A549 (cell line): ENCODE results near the gene TFR2. TPM values are rescaled to one million over a fixed set of nuclear protein-coding genes. Genes with fewer than 3 reads are reported as not detected.

Source experiments
- ATAC-seq, 2 experiments: fragments of 200-7000 bp in 1 of 2; fragments of >200 bp in 1 of 2; cut with Nextera tagmentation in 1 of 2; cut with Tn5 transposase in 1 of 2; 3 replicates each; pipeline versions ENCODE4 v1.8.0 to v1.9.1; 2018 to 2020; ENCODE audit warnings: mild to moderate bottlenecking in 1 of 2, moderate library complexity in 1 of 2
- CTCF ChIA-PET: fragments of 300-600 bp; sonication (Branson Sonifier 250); formaldehyde crosslinking; extraction: SDS; loops from one replicate; lab custom pipeline; 2021; ENCODE audit warnings: antibody characterized with exemption, inconsistent platforms; lab: Yijun Ruan, JAX
- POLR2A ChIA-PET: fragments of 350-600 bp; formaldehyde crosslinking; extraction: SDS; loops from one replicate; lab custom pipeline; 2021; ENCODE audit warnings: antibody characterized with exemption, inconsistent platforms; lab: Yijun Ruan, JAX
- DNase-seq, 2 experiments: peaks; one replicate each; pipeline versions ENCODE4 v3.0.0 to v3.0.0-alpha.2; 2011 to 2016; ENCODE audit warnings: low read depth in 1 of 2, low spot score in 1 of 2
- FAIRE-seq: peaks from 2 replicates; lab custom pipeline; 2011; peaks lifted over from hg19 to GRCh38; lab: Jason Lieb, UNC
- H3K27ac ChIP-seq, 2 experiments: fragments of >200 bp; sonication (Bioruptor Twin); formaldehyde crosslinking; 3 replicates each; pipeline ENCODE4 v1.5.1; 2016 to 2017
- H3K4me1 ChIP-seq: fragments of >200 bp; sonication (Bioruptor Twin); formaldehyde crosslinking; 3 replicates; pipeline ENCODE4 v1.6.1; 2016
- H3K4me2 ChIP-seq: fragments of >200 bp; sonication (Bioruptor Twin); formaldehyde crosslinking; 3 replicates; pipeline ENCODE4 v1.6.1; 2016
- H3K4me3 ChIP-seq: fragments of >200 bp; sonication (Bioruptor Twin); formaldehyde crosslinking; 3 replicates; pipeline ENCODE4 v1.5.1; 2016
- H3K9me3 ChIP-seq: fragments of >200 bp; sonication (Bioruptor Twin); formaldehyde crosslinking; 3 replicates; pipeline ENCODE4 v1.6.1; 2016
- CBX2 ChIP-seq: fragments of 200-600 bp; sonication (generic); IDR thresholded peaks from 2 replicates; pipeline ENCODE4 v1.6.1; 2016; ENCODE audit warnings: low read depth, mild to moderate bottlenecking, borderline replicate concordance
- CBX8 ChIP-seq: fragments of 200-600 bp; sonication (generic); IDR thresholded peaks from 2 replicates; pipeline ENCODE4 v1.6.1; 2016
- CEBPB ChIP-seq, 2 experiments: fragments of >200 bp in 1 of 2; sonication (Bioruptor Twin) in 1 of 2; formaldehyde crosslinking in 1 of 2; IDR thresholded peaks; 2 replicates each; pipeline ENCODE4 v1.6.1; 2012 to 2016
- CHD4 ChIP-seq: fragments of 200-600 bp; sonication (generic); IDR thresholded peaks from 2 replicates; pipeline ENCODE4 v1.6.1; 2016; ENCODE audit warnings: antibody characterized with exemption, mild to moderate bottlenecking, borderline replicate concordance
- FOSB ChIP-seq: fragments of 250-450 bp; sonication (Bioruptor Pico); IDR thresholded peaks from 2 replicates; pipeline ENCODE4 v1.5.0; 2020; ENCODE audit warnings: mild to moderate bottlenecking, moderate library complexity
- GATA3 ChIP-seq: IDR thresholded peaks from 2 replicates; pipeline ENCODE4 v1.6.1; 2012; ENCODE audit warnings: borderline replicate concordance
- HDAC2 ChIP-seq: fragments of 200-600 bp; sonication (generic); IDR thresholded peaks from 2 replicates; pipeline ENCODE4 v1.6.1; 2016
- HEYL ChIP-seq: fragments of 250-450 bp; sonication (Bioruptor Pico); IDR thresholded peaks from 2 replicates; pipeline ENCODE4 v1.8.0; 2021; ENCODE audit warnings: mild to moderate bottlenecking, moderate library complexity
- HOXB5 ChIP-seq: fragments of 250-450 bp; sonication (Bioruptor Pico); IDR thresholded peaks from 2 replicates; pipeline ENCODE4 v1.5.0; 2020; ENCODE audit warnings: mild to moderate bottlenecking, moderate library complexity
- JUN ChIP-seq, 2 experiments: fragments of >200 bp; sonication (Bioruptor Twin); formaldehyde crosslinking; IDR thresholded peaks; 2 replicates in 1 of 2; 3 replicates in 1 of 2; pipeline ENCODE4 v1.6.1; 2016 to 2017
- KDM5A ChIP-seq: fragments of 200-600 bp; sonication (generic); IDR thresholded peaks from 2 replicates; pipeline ENCODE4 v1.6.1; 2016; ENCODE audit warnings: antibody characterized with exemption, mild to moderate bottlenecking
- NPAS2 ChIP-seq: fragments of 250-450 bp; sonication (Bioruptor Pico); IDR thresholded peaks from 2 replicates; pipeline ENCODE4 v1.8.0; 2022; ENCODE audit warnings: mild to moderate bottlenecking, moderate library complexity, borderline replicate concordance
- PHF8 ChIP-seq: fragments of 200-600 bp; sonication (generic); IDR thresholded peaks from 2 replicates; pipeline ENCODE4 v1.6.1; 2016; ENCODE audit warnings: low read depth, mild to moderate bottlenecking, antibody characterized with exemption, moderate library complexity, borderline replicate concordance
- POLR2A ChIP-seq: IDR thresholded peaks from 2 replicates; pipeline ENCODE4 v1.6.1; 2012; ENCODE audit warnings: mild to moderate bottlenecking, low read length
- RAD21 ChIP-seq, 2 experiments: fragments of >200 bp in 1 of 2; sonication (Bioruptor Twin) in 1 of 2; formaldehyde crosslinking in 1 of 2; IDR thresholded peaks in 1 of 2; conservative IDR thresholded peaks in 1 of 2; 2 replicates in 1 of 2; 3 replicates in 1 of 2; pipeline ENCODE4 v1.6.1; 2012 to 2018; ENCODE audit warnings: inconsistent platforms in 1 of 2
- RARB ChIP-seq: fragments of 250-450 bp; sonication (Bioruptor Pico); IDR thresholded peaks from 2 replicates; pipeline ENCODE4 v1.8.0; 2021; ENCODE audit warnings: mild to moderate bottlenecking, moderate library complexity
- RFX5 ChIP-seq: fragments of 450-650 bp; IDR thresholded peaks from 2 replicates; pipeline ENCODE4 v1.7.1; 2014; ENCODE audit warnings: antibody characterized with exemption, mild to moderate bottlenecking, moderate library complexity
- RNF2 ChIP-seq: fragments of 200-600 bp; sonication (generic); IDR thresholded peaks from 2 replicates; pipeline ENCODE4 v1.6.1; 2016; ENCODE audit warnings: low read depth, mild to moderate bottlenecking, antibody characterized with exemption, moderate library complexity, borderline replicate concordance
- TFCP2L1 ChIP-seq: fragments of 250-450 bp; sonication (Bioruptor Pico); IDR thresholded peaks from 2 replicates; pipeline ENCODE4 v1.5.0; 2021; ENCODE audit warnings: mild to moderate bottlenecking
- TP53 ChIP-seq: fragments of 250-450 bp; sonication (Bioruptor Pico); IDR thresholded peaks from 2 replicates; pipeline ENCODE4 v1.5.0; 2021; ENCODE audit warnings: mild to moderate bottlenecking, moderate library complexity
- ZSCAN20 ChIP-seq: fragments of 250-450 bp; sonication (Bioruptor Pico); IDR thresholded peaks from 2 replicates; pipeline ENCODE4 v1.8.0; 2022; ENCODE audit warnings: mild to moderate bottlenecking, moderate library complexity
- WGBS: methylation state at CpG from one replicate; pipeline ENCODE4 v1.1.6; 2017; ENCODE audit errors: missing lambda C conversion rate; 5-methylcytosine and 5-hydroxymethylcytosine counted together
- polyA plus RNA-seq, 4 experiments: library from polyadenylated mRNA; depleted of rRNA in 3 of 4; stranded (reverse); fragments of >200 nt; fragmentation: RNase III in 1 of 4; extraction: RNeasy Plus Mini Kit Qiagen cat#74134 plus additional on column Dnase treatment in 1 of 4; gene quantifications; 2 replicates in 3 of 4; 3 replicates in 1 of 4; pipeline ENCODE4 v1.2.3, GENCODE V29; 2011 to 2017
- TF ChIP-seq, protein P1 (sequence below): fragments of 250-450 bp; sonication (Bioruptor Pico); IDR thresholded peaks from 2 replicates; pipeline ENCODE4 v1.5.0; 2020; ENCODE audit warnings: low read depth, mild to moderate bottlenecking, moderate library complexity
- TF ChIP-seq, protein P2 (sequence below): fragments of 150-350 bp; IDR thresholded peaks from 2 replicates; pipeline ENCODE4 v1.6.1; 2014; ENCODE audit warnings: low read depth, mild to moderate bottlenecking, low read length
- TF ChIP-seq, protein P3 (sequence below): fragments of >200 bp; sonication (Bioruptor Twin); formaldehyde crosslinking; IDR thresholded peaks from 2 replicates; pipeline ENCODE4 v1.6.1; 2016
- TF ChIP-seq, protein P4 (sequence below): fragments of 450-650 bp; IDR thresholded peaks from 2 replicates; pipeline ENCODE4 v1.6.1; 2014; ENCODE audit warnings: antibody characterized with exemption

The TFR2 gene
- polyA plus RNA-seq, 2 of the 4 experiments (the other 2 are of a cell fraction), result 1.1 to 2.5 TPM

DNA sequence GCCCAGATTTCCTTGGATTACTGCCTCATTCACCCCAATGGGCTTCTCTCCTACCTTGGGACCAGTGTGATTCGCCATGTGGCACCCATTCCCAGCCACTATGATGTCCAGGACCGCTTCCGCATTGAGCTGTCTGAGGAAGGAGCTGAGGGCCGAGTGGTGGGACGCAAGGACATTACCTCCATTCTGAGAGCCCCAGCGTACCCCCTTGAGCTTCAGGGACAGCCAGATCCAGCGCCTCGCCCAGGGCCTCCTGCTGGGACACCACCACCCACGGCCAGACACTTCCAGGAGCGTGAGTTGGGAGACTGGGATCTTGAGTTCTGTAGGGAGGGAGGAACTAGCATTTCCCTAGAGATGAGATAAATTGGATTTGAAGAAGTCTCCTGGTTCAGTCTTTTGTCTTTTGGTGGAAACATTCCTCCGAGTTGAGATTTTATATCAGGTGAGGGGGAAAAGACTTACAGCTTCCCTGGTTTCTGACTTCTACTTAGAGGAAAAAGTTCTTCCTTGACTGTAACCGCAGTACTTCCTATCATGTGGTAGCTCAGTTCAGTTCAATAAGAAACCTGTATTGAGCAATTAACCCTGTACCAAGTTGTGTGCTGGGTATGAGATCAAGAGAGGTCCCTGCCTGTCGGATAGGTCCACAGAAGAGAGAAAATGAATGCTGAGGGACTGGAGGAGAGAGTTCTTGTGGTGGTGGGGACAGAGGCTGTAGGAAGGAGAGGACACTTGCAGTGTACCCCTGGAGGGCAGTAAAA lies 27.8 kb downstream of the TFR2 start:
- POLR2A ChIA-PET, result interaction anchor here (0.5 to 2.3 kb wide), 4 partner anchors 19 to 150 kb away, joined by 3 to 15 read pairs (median 5); partner anchors contain the start of genes FBXO24 and LRCH4
- CTCF ChIA-PET, result interaction anchor here (1.2 to 8.8 kb wide), 11 partner anchors 9 to 239 kb away, joined by 3 to 69 read pairs (median 5); partner anchors contain the start of gene SLC12A9
- WGBS, result 92% methylated on average over 13 of the region's 13 CpGs
- no peak for TF ChIP-seq RARB (CRISPR knock-in tag)
- TF ChIP-seq CHD4, result no peak
- TF ChIP-seq HEYL, result no peak
- TF ChIP-seq HOXB5 (CRISPR knock-in tag), result no peak
- no peak for TF ChIP-seq TP53 (CRISPR knock-in tag)
- TF ChIP-seq, protein P1, sequence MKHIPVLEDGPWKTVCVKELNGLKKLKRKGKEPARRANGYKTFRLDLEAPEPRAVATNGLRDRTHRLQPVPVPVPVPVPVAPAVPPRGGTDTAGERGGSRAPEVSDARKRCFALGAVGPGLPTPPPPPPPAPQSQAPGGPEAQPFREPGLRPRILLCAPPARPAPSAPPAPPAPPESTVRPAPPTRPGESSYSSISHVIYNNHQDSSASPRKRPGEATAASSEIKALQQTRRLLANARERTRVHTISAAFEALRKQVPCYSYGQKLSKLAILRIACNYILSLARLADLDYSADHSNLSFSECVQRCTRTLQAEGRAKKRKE, result no peak
- no peak for TF ChIP-seq CBX2
- TF ChIP-seq, protein P2, sequence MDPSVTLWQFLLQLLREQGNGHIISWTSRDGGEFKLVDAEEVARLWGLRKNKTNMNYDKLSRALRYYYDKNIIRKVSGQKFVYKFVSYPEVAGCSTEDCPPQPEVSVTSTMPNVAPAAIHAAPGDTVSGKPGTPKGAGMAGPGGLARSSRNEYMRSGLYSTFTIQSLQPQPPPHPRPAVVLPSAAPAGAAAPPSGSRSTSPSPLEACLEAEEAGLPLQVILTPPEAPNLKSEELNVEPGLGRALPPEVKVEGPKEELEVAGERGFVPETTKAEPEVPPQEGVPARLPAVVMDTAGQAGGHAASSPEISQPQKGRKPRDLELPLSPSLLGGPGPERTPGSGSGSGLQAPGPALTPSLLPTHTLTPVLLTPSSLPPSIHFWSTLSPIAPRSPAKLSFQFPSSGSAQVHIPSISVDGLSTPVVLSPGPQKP, result no peak
- no peak for TF ChIP-seq TFCP2L1 (CRISPR knock-in tag)
- TF ChIP-seq PHF8, result no peak
- no peak for TF ChIP-seq KDM5A
- ATAC-seq (no peak), DNase-seq (no peak), FAIRE-seq (no peak)
- Histone ChIP-seq H3K4me3 (no peak overlapping the region), H3K27ac (peak overlapping the region in 1 of 2 experiments; percentile 90; a peak in 2 of 6 replicates), H3K4me2 (peak overlapping the region; percentile 96), H3K4me1 (peaks cover 4% of the 10 kb centered on the region; the same call in 1 of the 3 replicates), H3K9me3 (no peaks in the 10 kb centered on the region)

DNA sequence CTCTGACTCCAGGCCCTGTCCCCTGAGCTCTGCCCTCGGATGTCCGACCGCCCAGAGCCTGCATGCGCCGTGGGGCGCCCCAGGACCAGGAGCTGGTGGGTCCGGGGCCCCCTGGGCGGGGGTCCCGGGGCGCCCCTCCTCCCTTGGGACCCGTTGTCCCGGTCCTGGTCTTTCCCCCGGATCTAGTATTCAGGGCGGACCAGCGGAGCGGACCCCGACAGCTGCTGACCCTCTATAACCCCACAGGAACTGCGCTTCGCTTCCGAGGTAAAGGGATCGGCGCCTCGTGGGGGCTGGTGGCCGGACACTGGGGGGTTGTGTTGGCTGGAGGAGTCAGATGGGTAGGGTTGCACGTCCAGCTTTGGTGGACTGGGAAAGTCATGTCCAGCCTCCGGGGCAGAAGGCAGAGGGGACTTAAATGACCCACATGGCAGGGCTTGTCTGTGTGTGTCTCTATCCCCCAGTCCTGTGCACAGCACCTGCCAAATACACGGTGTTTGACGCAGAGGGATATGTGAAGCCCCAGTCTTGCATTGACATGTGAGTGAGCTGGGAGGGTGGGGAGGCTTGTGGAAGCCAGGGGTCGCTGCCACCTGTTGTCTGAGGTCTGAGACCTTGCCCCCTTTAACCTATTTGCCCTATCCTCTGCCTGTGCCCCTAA lies 28.5 kb downstream of the TFR2 start:
- CTCF ChIA-PET, result interaction anchor here (0.6 to 8.8 kb wide), 14 partner anchors 8 to 239 kb away, joined by 3 to 69 read pairs (median 5); partner anchors contain the start of genes POP7 and SLC12A9
- TF ChIP-seq RNF2 (0 out of 2 replicates have a peak, but pooled peaks have one; percentile 27), FOSB (CRISPR knock-in tag) (no peak), HOXB5 (CRISPR knock-in tag) (no peak)
- TF ChIP-seq, all 56 proteins: peak for 1
- ATAC-seq, result peak in 1 of 2 experiments; percentile 29; a peak in 3 of 6 replicates
- POLR2A ChIA-PET, result interaction anchor here (0.6 to 2.3 kb wide), 22 partner anchors 8 to 277 kb away, joined by 3 to 28 read pairs (median 4); partner anchors contain the start of genes FBXO24, GIGYF1, GNB2 and LRCH4
- H3K4me2 ChIP-seq, result peak overlapping the region; percentile 96
- no peak for DNase-seq
- WGBS, result 29% methylated on average over 19 of the region's 29 CpGs
- peaks cover 4% of the 10 kb centered on the region; the same call in 1 of the 3 replicates for H3K4me1 ChIP-seq
- no peaks in the 10 kb centered on the region for H3K9me3 ChIP-seq
- no peak for FAIRE-seq
- H3K4me3 ChIP-seq, result peak overlapping the region; percentile 67
- H3K27ac ChIP-seq, result peak overlapping the region; percentile 83 to 90

DNA sequence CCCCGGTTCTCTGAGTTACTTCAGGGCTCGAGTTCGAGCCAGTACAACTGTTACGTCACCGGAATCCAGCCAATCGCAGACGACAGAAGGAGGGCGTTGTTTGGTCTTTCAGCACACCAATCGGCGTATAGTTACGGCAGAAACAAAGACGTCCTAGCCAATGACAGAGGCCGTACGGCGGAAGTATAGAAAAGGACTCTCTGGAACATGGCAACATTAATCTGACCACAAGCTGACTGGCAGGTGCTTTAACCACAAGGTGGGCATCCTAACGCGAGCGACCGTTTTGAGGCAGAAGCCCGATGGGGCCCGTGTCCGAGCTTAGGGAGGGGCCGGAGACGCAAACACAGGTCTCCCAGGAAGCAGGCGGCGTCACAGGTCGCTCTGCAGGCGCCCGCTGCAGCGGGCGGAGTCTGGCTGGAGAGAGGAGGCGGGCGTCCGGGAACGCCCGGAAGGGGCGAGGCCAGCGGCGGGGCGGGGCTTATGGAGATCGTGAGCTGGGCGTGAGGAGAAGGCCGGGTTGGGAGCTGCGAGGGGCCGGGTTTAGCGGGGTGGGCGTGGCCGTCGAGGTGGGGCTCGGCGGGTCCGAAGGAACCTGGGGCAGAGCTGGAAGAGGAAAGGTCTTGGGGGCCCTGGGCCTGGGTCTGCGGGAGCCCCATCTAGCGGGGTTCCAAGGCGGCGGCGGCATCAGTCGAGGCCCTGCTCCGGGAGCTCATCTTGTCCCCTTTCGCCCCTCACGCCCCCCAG lies 29.2 kb downstream of the TFR2 start, which contains the start of gene MOSPD3:
MOSPD3 (plus strand) TSS at position 558 of the 747 bp plus-strand sequence. CDS start 252 bp downstream, outside the sequence.
- ChIA-PET POLR2A (interaction anchor here (0.6 to 2.3 kb wide), 22 partner anchors 9 to 278 kb away, joined by 3 to 28 read pairs (median 4); partner anchors contain the start of genes FBXO24, GIGYF1, GNB2 and LRCH4), CTCF (interaction anchor here (0.6 to 8.8 kb wide), 11 partner anchors 15 to 94 kb away, joined by 3 to 69 read pairs (median 5); partner anchors contain the start of gene POP7)
- FAIRE-seq, result peak; percentile 91
- peak within 1 kb of the TSS; percentile 96 for H3K4me2 ChIP-seq
- peaks cover 4% of the 10 kb centered on the region; the same call in 1 of the 3 replicates for H3K4me1 ChIP-seq
- no peaks in the 10 kb centered on the region for H3K9me3 ChIP-seq
- peak within 1 kb of the TSS; percentile 83 to 90 for H3K27ac ChIP-seq
- DNase-seq, result peak; percentile 99 to 100
- peak within 1 kb of the TSS; percentile 67 for H3K4me3 ChIP-seq
- WGBS, result 2% methylated on average over 46 of the region's 61 CpGs
- ATAC-seq, result peak; percentile 97
- TF ChIP-seq HEYL, result no peak
- no peak for TF ChIP-seq ZSCAN20 (CRISPR knock-in tag)
- TF ChIP-seq JUN (IDR thresholded peaks at IDR 0.05), result peak in 1 of 2 experiments; percentile 68; a peak in 1 of 5 replicates
- TF ChIP-seq NPAS2 (CRISPR knock-in tag), result no peak
- no peak for TF ChIP-seq RAD21 (conservative IDR thresholded peaks at IDR 0.05 in 1 of 2, IDR thresholded peaks at IDR 0.05 in 1 of 2)
- TF ChIP-seq, protein P3, sequence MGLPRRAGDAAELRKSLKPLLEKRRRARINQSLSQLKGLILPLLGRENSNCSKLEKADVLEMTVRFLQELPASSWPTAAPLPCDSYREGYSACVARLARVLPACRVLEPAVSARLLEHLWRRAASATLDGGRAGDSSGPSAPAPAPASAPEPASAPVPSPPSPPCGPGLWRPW, result no peak
- no peak for TF ChIP-seq CEBPB (IDR thresholded peaks at IDR 0.05)
- TF ChIP-seq TFCP2L1 (CRISPR knock-in tag), result no peak
- TF ChIP-seq RFX5, result peak; percentile 84
- TF ChIP-seq, protein P4, sequence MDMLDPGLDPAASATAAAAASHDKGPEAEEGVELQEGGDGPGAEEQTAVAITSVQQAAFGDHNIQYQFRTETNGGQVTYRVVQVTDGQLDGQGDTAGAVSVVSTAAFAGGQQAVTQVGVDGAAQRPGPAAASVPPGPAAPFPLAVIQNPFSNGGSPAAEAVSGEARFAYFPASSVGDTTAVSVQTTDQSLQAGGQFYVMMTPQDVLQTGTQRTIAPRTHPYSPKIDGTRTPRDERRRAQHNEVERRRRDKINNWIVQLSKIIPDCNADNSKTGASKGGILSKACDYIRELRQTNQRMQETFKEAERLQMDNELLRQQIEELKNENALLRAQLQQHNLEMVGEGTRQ, result no peak
- TF ChIP-seq CBX2, result no peak
- TF ChIP-seq HDAC2, result no peak
- TF ChIP-seq HOXB5 (CRISPR knock-in tag), result no peak
- TF ChIP-seq CHD4, result no peak
- TF ChIP-seq POLR2A, result peak; percentile 43
- no peak for TF ChIP-seq TP53 (CRISPR knock-in tag)
- TF ChIP-seq RNF2, result no peak
- peak; percentile 80 for TF ChIP-seq PHF8
- TF ChIP-seq GATA3, result no peak
- TF ChIP-seq CBX8, result no peak
